PFSK-1 (cell line): ENCODE measurements around the gene MR1.

Experiments
- FOXP2 ChIP-seq: optimal IDR thresholded peaks from 2 replicates; pipeline ENCODE3; 2011; ENCODE audit warnings: borderline replicate concordance, control low read depth, inconsistent platforms; ENCODE audit not compliant: insufficient read depth; ENCODE audit errors: extremely low read length, extremely low read depth
- POLR2AphosphoS5 ChIP-seq: IDR thresholded peaks from 2 replicates; pipeline ENCODE4 v1.6.1; 2012; ENCODE audit warnings: low read depth, mild to moderate bottlenecking, control low read depth, low read length, moderate library complexity
- SIN3A ChIP-seq: IDR thresholded peaks from 2 replicates; pipeline ENCODE4 v1.6.1; 2012; ENCODE audit warnings: mild to moderate bottlenecking, low read length, moderate library complexity, borderline replicate concordance; ENCODE audit not compliant: insufficient read depth
- TAF1 ChIP-seq: IDR thresholded peaks from 2 replicates; pipeline ENCODE4 v1.6.1; 2012; ENCODE audit warnings: low read length, control low read depth, borderline replicate concordance; ENCODE audit not compliant: insufficient read depth
- TF ChIP-seq, protein P1 (sequence below), 2 experiments: IDR thresholded peaks; 2 replicates each; pipeline versions ENCODE4 v1.6.1 to v1.8.0; 2011 to 2012; ENCODE audit warnings: low read depth in 2 of 2, low read length in 2 of 2, control low read depth in 1 of 2, inconsistent platforms in 1 of 2, mild to moderate bottlenecking in 1 of 2, moderate library complexity in 1 of 2; ENCODE audit not compliant: insufficient read depth in 1 of 2

Gene MR1

DNA sequence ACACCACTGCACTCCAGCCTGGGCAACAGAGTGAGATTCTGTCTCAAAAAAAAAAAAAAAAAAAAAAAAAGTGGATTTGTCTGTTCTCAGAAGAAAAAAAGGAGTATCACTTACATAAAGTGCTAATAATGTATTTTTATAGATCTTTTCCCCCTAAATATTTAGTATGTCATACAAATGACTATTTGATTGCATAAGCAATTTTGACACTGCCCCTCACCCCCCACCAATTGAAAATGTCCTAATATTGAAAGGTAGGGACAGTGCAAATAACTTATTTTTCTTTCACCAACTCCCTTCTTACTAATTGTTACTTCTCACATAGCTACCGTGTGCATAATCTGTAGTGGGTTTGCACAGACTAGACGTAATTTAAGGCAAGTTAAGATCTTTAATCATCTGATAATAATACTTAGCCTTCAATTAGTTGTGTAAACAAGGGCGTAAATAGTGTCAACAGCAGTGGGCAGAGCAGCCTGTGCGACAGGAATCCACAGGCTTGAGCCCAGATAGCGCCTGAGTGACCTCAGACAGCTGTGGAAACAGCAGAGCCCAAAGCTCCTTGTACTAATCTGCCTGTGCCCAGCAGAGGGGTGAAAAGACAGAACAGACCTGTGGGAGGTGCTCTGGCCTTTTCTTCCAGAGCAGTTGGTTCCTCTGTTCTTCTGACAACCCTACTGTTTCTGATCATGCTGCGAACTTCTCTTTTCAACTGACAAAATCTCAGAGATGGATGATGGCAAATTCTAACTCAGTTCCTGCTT, 50.2 kb downstream of the MR1 start:
- TF ChIP-seq POLR2AphosphoS5 (no peak), TAF1 (no peak)
- TF ChIP-seq, protein P1, sequence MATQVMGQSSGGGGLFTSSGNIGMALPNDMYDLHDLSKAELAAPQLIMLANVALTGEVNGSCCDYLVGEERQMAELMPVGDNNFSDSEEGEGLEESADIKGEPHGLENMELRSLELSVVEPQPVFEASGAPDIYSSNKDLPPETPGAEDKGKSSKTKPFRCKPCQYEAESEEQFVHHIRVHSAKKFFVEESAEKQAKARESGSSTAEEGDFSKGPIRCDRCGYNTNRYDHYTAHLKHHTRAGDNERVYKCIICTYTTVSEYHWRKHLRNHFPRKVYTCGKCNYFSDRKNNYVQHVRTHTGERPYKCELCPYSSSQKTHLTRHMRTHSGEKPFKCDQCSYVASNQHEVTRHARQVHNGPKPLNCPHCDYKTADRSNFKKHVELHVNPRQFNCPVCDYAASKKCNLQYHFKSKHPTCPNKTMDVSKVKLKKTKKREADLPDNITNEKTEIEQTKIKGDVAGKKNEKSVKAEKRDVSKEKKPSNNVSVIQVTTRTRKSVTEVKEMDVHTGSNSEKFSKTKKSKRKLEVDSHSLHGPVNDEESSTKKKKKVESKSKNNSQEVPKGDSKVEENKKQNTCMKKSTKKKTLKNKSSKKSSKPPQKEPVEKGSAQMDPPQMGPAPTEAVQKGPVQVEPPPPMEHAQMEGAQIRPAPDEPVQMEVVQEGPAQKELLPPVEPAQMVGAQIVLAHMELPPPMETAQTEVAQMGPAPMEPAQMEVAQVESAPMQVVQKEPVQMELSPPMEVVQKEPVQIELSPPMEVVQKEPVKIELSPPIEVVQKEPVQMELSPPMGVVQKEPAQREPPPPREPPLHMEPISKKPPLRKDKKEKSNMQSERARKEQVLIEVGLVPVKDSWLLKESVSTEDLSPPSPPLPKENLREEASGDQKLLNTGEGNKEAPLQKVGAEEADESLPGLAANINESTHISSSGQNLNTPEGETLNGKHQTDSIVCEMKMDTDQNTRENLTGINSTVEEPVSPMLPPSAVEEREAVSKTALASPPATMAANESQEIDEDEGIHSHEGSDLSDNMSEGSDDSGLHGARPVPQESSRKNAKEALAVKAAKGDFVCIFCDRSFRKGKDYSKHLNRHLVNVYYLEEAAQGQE (IDR thresholded peaks at IDR 0.05; ENCODE audit: insufficient read depth in 1 of 2, low read depth in 2 of 2, low read length in 2 of 2): no peak

DNA sequence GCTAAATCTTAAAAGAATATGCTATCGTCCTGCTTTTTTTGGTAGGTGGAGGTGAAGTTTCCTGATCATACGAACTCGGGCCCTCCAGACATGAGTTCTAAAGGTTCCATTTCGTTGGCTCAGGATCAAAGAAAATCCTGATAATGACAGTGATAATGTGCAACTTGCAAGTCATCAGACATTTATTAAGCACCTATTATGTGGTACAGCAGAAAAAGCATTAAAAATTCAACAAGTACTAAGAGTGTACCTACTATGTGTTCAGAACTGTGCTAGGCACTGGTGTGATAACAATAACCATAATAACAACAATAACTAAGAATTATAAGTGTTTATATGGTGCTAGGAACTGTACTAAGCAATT, 50.8 kb downstream of the MR1 start:
- TF ChIP-seq FOXP2 (no peak), POLR2AphosphoS5 (no peak), TAF1 (no peak), SIN3A (no peak)
- TF ChIP-seq, protein P1 (IDR thresholded peaks at IDR 0.05; ENCODE audit: insufficient read depth in 1 of 2, low read depth in 2 of 2, low read length in 2 of 2): no peak

DNA sequence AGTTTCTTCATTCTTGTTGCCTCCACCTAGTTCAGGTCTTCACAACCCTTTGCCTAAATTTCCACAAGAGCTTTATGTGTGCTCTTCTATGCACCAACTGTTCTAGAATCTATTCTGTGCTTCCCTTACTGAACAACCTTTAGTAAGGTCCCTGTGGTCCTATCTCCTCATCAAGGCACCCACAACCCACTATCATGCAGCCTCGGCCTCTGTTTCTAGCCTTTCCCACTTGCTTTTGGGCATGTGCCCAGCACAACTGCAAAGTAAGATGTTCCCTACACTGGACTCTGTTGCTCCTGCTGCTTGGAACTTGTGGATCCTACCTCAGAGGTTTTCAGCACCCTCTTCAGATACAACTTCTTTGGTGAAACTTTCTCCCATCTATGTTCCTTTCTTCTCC, 52.3 kb downstream of the MR1 start:
- no peak for TF ChIP-seq POLR2AphosphoS5
- TF ChIP-seq SIN3A: no peak

DNA sequence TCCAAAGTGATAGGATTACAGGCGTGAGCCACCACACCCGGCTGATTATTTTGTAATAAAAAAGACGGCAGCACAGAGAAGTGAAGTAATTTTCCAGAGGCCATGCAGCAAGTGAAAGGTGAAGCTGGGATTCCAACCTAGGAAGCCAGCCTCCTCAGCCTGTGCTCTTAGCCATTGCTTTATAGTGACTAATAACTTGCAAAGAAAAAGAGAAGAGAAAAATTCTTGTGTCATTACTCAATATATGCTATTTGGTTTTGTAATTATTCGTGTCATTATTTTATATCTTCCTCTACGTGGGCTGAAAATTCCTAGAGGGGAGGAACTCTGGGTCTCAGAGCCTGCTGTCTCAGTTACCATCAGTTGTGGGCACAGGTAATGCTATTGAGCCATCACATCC, 53.1 kb downstream of the MR1 start:
- TF ChIP-seq POLR2AphosphoS5 (no peak), FOXP2 (no peak), TAF1 (no peak)

DNA sequence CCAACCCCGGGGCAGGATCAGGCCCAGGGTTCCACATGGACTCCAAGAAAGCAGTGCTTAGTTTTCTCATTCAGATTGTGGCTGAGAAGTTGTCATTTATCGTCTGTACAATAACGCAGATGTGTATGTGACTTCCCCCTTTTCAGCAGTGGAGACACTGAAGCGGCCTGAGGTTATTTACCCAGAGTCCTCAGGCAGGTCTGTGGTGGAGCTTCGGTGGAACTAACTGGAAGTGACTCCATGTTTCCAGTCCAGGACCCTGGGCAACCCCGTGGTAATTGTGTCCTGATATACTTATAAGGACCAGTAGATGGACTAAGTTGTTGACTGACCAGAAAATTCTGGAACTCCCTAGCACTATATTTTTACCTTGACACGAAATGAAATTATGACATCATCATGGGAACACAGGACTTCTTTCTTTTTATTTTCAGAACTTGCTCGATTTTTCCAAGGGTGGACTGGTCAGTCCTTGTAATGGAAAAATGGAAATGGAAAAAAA, 53.7 kb downstream of the MR1 start:
- TF ChIP-seq, protein P1 (IDR thresholded peaks at IDR 0.05; ENCODE audit: insufficient read depth in 1 of 2, low read depth in 2 of 2, low read length in 2 of 2): no peak
- no peak for TF ChIP-seq TAF1
- no peak for TF ChIP-seq FOXP2

DNA sequence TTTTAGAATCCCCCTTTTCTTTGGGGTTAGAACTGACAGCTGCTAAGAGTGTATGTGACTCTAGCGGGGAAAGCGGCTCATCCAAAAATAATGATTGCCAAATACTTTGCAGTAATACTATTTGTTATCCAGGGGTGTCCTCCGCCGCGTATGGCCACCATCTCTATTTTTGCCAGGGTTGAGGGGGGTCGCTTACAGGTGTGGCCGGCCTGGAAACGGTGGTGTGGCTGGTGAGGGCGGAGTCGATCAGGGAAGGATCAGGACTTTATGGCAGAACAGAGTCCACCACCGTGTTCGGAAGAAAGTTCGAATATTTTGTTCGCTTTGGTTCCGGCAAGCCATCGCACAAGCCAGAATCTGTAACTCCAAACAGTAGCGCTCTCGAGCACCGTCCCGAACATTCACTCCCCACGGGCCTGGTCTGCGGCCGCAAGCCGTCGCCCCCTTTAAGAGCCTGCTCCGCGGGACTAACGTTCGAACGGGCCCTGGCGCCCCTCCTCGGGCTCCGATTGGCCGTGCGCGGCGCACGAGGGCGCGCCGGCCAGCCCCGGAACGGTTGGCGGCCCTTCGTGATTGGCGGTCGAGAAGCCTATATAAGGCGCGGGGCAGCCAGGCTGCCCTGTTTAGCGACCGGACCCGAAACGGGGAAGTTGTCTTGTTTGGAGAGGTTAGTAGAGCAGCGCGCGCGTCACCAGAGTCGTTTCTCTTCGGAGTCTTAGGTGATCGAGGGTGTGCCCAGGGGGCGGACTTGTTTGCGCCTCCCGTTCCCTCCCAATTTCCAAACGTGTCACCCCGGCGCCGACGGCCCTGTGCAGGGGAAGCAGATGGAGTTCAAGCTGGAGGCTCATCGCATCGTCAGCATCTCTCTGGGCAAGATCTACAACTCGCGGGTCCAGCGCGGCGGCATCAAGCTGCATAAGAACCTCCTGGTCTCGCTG, 54.6 kb downstream of the MR1 start, which contains the start of gene IER5:
Gene IER5 (plus strand): TSS at position 622 of the 938 bp plus-strand sequence. CDS start 203 bp downstream, at position 825.
- TF ChIP-seq FOXP2 (no peak), POLR2AphosphoS5 (peak; percentile 100), TAF1 (peak; percentile 99), SIN3A (peak; percentile 87)
- TF ChIP-seq, protein P1 (IDR thresholded peaks at IDR 0.05; ENCODE audit: insufficient read depth in 1 of 2, low read depth in 2 of 2, low read length in 2 of 2): peak; percentile 62 to 71; a peak in 2 of 4 replicates
